ENCODE results near the gene NPY.
"Not testable (repeated sequence)": the region's sequence is repeated elsewhere in the genome, so short reads cannot be mapped to it uniquely, and the experiment has no call there.

The NPY gene

GRCh38 chr7:24283897-24284698, at the start of gene NPY:
TSS of gene NPY (plus strand) at chr7:24284190. CDS start at chr7:24285241, 1,051 bp downstream.
- in situ Hi-C loops (cut with MboI; ENCODE audit: low sequenced_read_pairs) = loop anchor here (25.0 kb wide), 1 partner anchor 803 kb away; no protein-coding TSS in a partner anchor
- DNase-seq (ENCODE audit: low spot score in 2 of 2) = no peak
- Histone ChIP-seq H3K9me3 (no peaks in the 10 kb centered on the region; the same call in 1 of the 2 replicates), H3K4me3 (no peak within 1 kb of the TSS), H3K36me3 (replicated peaks) (no peaks in the 10 kb centered on the region), H3K4me1 (no peaks in the 10 kb centered on the region), H3K27me3 (ENCODE audit: low read depth) (peaks cover 52% of the 10 kb centered on the region)

GRCh38 chr7:24239260-24239659, 44.7 kb upstream of the NPY start:
- no peak for DNase-seq (ENCODE audit: low spot score in 2 of 2)
- Histone ChIP-seq H3K36me3 (replicated peaks) (no peaks in the 10 kb centered on the region), H3K4me1 (no peaks in the 10 kb centered on the region), H3K4me3 (no peak overlapping the region), H3K27me3 (ENCODE audit: low read depth) (no peaks in the 10 kb centered on the region; the same call in 1 of the 2 replicates), H3K9me3 (no peaks in the 10 kb centered on the region)
- in situ Hi-C loops (cut with MboI; ENCODE audit: low sequenced_read_pairs) = no loop called here

- no peak overlapping the region for H3K4me3 ChIP-seq
- in situ Hi-C loops (cut with MboI; ENCODE audit: low sequenced_read_pairs) = no loop called here
- no peak for DNase-seq (ENCODE audit: low spot score in 2 of 2)
- H3K36me3 ChIP-seq (replicated peaks) = no peaks in the 10 kb centered on the region
- H3K27me3 ChIP-seq (ENCODE audit: low read depth) = no peaks in the 10 kb centered on the region; the same call in 1 of the 2 replicates
- H3K4me1 ChIP-seq = no peaks in the 10 kb centered on the region
- H3K9me3 ChIP-seq = no peaks in the 10 kb centered on the region
Observed at GRCh38 chr7:24241206-24241605, 42.8 kb upstream of the NPY start.

- Histone ChIP-seq H3K4me1 (no peaks in the 10 kb centered on the region), H3K27me3 (ENCODE audit: low read depth) (no peaks in the 10 kb centered on the region; the same call in 1 of the 2 replicates), H3K4me3 (no peak overlapping the region), H3K36me3 (replicated peaks) (no peaks in the 10 kb centered on the region), H3K9me3 (no peaks in the 10 kb centered on the region)
- in situ Hi-C loops (cut with MboI; ENCODE audit: low sequenced_read_pairs) = no loop called here
- DNase-seq (ENCODE audit: low spot score in 2 of 2) = no peak
Observed at GRCh38 chr7:24244554-24244953, 39.4 kb upstream of the NPY start.

- H3K9me3 ChIP-seq = no peaks in the 10 kb centered on the region
- H3K36me3 ChIP-seq (replicated peaks) = no peaks in the 10 kb centered on the region
- H3K4me1 ChIP-seq = no peaks in the 10 kb centered on the region
- no peak for DNase-seq (ENCODE audit: low spot score in 2 of 2)
- in situ Hi-C loops (cut with MboI; ENCODE audit: low sequenced_read_pairs) = no loop called here
- H3K27me3 ChIP-seq (ENCODE audit: low read depth) = no peaks in the 10 kb centered on the region; the same call in 1 of the 2 replicates
- no peak overlapping the region for H3K4me3 ChIP-seq
Observed at GRCh38 chr7:24245362-24245761, 38.6 kb upstream of the NPY start.

- no peaks in the 10 kb centered on the region for H3K9me3 ChIP-seq
- H3K4me3 ChIP-seq = no peak overlapping the region
- no peak for DNase-seq (ENCODE audit: low spot score in 2 of 2)
- no peaks in the 10 kb centered on the region for H3K36me3 ChIP-seq (replicated peaks)
- no peaks in the 10 kb centered on the region for H3K4me1 ChIP-seq
- H3K27me3 ChIP-seq (ENCODE audit: low read depth) = no peaks in the 10 kb centered on the region
- in situ Hi-C loops (cut with MboI; ENCODE audit: low sequenced_read_pairs) = no loop called here
Observed at GRCh38 chr7:24249266-24249665, 34.7 kb upstream of the NPY start.

GRCh38 chr7:24251568-24251967, 32.4 kb upstream of the NPY start:
- Histone ChIP-seq H3K36me3 (replicated peaks) (no peaks in the 10 kb centered on the region), H3K27me3 (ENCODE audit: low read depth) (no peaks in the 10 kb centered on the region), H3K9me3 (no peaks in the 10 kb centered on the region), H3K4me1 (no peaks in the 10 kb centered on the region), H3K4me3 (no peak overlapping the region)
- in situ Hi-C loops (cut with MboI; ENCODE audit: low sequenced_read_pairs) = no loop called here
- DNase-seq (ENCODE audit: low spot score in 2 of 2) = no peak

GRCh38 chr7:24255139-24255538, 28.9 kb upstream of the NPY start:
- H3K4me1 ChIP-seq = no peaks in the 10 kb centered on the region
- DNase-seq (ENCODE audit: low spot score in 2 of 2) = no peak
- no peaks in the 10 kb centered on the region for H3K36me3 ChIP-seq (replicated peaks)
- in situ Hi-C loops (cut with MboI; ENCODE audit: low sequenced_read_pairs) = no loop called here
- no peaks in the 10 kb centered on the region for H3K27me3 ChIP-seq (ENCODE audit: low read depth)
- H3K9me3 ChIP-seq = no peaks in the 10 kb centered on the region
- no peak overlapping the region for H3K4me3 ChIP-seq

GRCh38 chr7:24258324-24258723, 25.7 kb upstream of the NPY start:
- H3K4me1 ChIP-seq; DNase-seq (ENCODE audit: low spot score in 2 of 2); in situ Hi-C loops (cut with MboI; ENCODE audit: low sequenced_read_pairs); H3K9me3 ChIP-seq; H3K4me3 ChIP-seq; H3K36me3 ChIP-seq (replicated peaks); H3K27me3 ChIP-seq (ENCODE audit: low read depth): not testable (repeated sequence)

- no peak overlapping the region for H3K4me3 ChIP-seq
- no peaks in the 10 kb centered on the region for H3K27me3 ChIP-seq (ENCODE audit: low read depth)
- DNase-seq (ENCODE audit: low spot score in 2 of 2) = no peak
- no peaks in the 10 kb centered on the region for H3K36me3 ChIP-seq (replicated peaks)
- no peaks in the 10 kb centered on the region for H3K9me3 ChIP-seq
- in situ Hi-C loops (cut with MboI; ENCODE audit: low sequenced_read_pairs) = no loop called here
- no peaks in the 10 kb centered on the region for H3K4me1 ChIP-seq
Observed at GRCh38 chr7:24271938-24272337, 12.1 kb upstream of the NPY start.

GRCh38 chr7:24279512-24279911, 4.5 kb upstream of the NPY start:
- no peaks in the 10 kb centered on the region for H3K4me1 ChIP-seq
- H3K4me3 ChIP-seq = no peak overlapping the region
- H3K27me3 ChIP-seq (ENCODE audit: low read depth) = peaks cover 25% of the 10 kb centered on the region
- H3K9me3 ChIP-seq = no peaks in the 10 kb centered on the region; the same call in 1 of the 2 replicates
- no peaks in the 10 kb centered on the region for H3K36me3 ChIP-seq (replicated peaks)
- in situ Hi-C loops (cut with MboI; ENCODE audit: low sequenced_read_pairs) = loop anchor here (25.0 kb wide), 1 partner anchor 808 kb away; no protein-coding TSS in a partner anchor
- no peak for DNase-seq (ENCODE audit: low spot score in 2 of 2)

GRCh38 chr7:24283554-24283896, 465 bp upstream of the NPY start:
- DNase-seq (ENCODE audit: low spot score in 2 of 2) = no peak
- no peaks in the 10 kb centered on the region; the same call in 1 of the 2 replicates for H3K9me3 ChIP-seq
- H3K36me3 ChIP-seq (replicated peaks) = no peaks in the 10 kb centered on the region
- in situ Hi-C loops (cut with MboI; ENCODE audit: low sequenced_read_pairs) = loop anchor here (25.0 kb wide), 1 partner anchor 804 kb away; no protein-coding TSS in a partner anchor
- H3K4me3 ChIP-seq = no peak overlapping the region
- peaks cover 47% of the 10 kb centered on the region for H3K27me3 ChIP-seq (ENCODE audit: low read depth)
- no peaks in the 10 kb centered on the region for H3K4me1 ChIP-seq

- H3K4me1 ChIP-seq = no peaks in the 10 kb centered on the region
- H3K9me3 ChIP-seq = no peaks in the 10 kb centered on the region; the same call in 1 of the 2 replicates
- no peaks in the 10 kb centered on the region for H3K36me3 ChIP-seq (replicated peaks)
- in situ Hi-C loops (cut with MboI; ENCODE audit: low sequenced_read_pairs) = loop anchor here (25.0 kb wide), 1 partner anchor 802 kb away; no protein-coding TSS in a partner anchor
- peaks cover 58% of the 10 kb centered on the region for H3K27me3 ChIP-seq (ENCODE audit: low read depth)
- no peak overlapping the region for H3K4me3 ChIP-seq
- DNase-seq (ENCODE audit: low spot score in 2 of 2) = no peak
Observed at GRCh38 chr7:24284699-24285506, 913 bp downstream of the NPY start.

All from HAP-1 (cell line).